NCI-H2171 treated with DMSO at 0.1 percent for 48 hours (cell line): Measurements from ENCODE around the gene ENGASE.

ENCODE experiments used
- DNase-seq: peaks from one replicate; lab custom pipeline; 2025; lab: John Stamatoyannopoulos, UW

The ENGASE gene

GRCh38 chr17:79094261-79094660 is 19.6 kb downstream of the ENGASE start:
- no peak for DNase-seq

DNA sequence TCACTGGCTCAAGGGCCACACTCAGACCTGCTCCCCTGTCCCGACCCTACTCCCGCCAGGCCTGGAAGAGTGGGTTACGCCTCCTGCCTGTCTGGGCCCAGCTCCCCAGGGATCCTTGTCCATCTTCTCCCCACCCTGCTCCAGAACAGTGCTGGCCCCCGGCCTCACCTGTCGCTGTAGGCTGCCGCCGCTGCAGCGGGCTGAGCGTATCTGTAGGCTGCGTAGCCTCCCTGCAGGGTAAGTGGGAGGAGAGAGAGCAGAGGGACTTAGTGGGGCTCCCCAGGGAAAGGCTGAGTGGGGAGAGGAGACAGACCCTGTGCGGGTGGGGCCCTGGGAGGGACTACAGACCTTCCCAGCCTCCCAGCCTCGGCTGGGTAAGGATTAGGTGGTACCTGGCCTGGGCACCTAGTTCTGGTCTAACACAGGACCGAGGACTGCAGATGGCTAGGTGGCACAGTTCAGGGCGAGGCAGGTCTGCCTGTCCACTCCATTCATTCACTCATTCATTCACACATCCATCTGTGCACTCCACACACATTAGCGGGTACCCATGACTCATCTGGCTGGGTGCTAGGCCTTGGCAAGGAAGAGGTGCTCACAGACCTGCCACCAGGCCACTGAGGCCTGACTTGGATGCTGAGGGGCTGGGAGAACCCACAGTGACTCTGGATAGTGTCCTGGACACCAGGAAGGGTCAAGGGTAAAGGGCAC is 20.9 kb downstream of the ENGASE start:
- DNase-seq, result no peak

GRCh38 chr17:79096477-79096876 is 21.9 kb downstream of the ENGASE start:
- no peak for DNase-seq

DNA sequence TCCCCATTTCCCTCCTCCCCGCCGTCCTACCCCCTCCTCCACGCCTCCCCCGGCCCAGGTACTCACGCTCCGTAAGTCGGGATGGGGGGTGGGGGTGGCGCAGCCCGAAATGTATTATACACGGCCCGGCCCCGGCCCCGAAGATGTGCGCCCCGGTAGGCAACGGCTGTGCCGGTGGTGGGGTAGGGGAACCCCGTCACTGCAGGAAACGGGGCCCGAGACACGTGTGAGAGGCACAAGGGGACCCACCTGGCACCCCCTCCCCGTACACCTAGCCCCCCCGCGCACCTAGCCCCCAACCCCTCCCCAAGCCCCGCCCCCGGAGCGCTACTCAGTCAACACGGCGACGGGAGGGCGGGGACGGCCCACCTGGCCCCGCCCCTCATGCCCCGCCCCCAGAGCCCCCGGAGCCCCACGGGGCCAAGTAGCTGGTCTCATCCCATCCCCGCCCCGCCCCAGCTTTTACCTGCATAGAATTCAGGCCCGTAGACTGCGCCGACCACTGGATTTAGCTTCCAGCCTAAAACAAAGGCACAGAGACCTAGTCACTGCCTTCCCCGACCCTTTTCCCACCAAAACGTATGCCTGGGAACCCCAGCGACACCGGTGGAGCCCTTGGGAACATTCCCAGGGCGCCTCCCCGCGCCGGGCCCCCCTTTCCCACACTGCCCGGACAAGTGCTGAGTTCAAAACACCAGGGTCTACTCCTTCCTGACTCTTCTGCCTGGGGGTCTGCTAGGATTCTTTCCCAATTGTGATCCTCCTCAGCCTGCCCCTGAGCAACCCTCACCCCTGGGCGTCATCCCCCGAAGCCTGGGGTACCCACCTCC is 22.8 kb downstream of the ENGASE start:
- DNase-seq, result no peak

GRCh38 chr17:79098282-79098867 is 23.8 kb downstream of the ENGASE start:
- DNase-seq, result no peak

- no peak for DNase-seq
Measured at GRCh38 chr17:79100405-79100804, 25.8 kb downstream of the ENGASE start.

DNA sequence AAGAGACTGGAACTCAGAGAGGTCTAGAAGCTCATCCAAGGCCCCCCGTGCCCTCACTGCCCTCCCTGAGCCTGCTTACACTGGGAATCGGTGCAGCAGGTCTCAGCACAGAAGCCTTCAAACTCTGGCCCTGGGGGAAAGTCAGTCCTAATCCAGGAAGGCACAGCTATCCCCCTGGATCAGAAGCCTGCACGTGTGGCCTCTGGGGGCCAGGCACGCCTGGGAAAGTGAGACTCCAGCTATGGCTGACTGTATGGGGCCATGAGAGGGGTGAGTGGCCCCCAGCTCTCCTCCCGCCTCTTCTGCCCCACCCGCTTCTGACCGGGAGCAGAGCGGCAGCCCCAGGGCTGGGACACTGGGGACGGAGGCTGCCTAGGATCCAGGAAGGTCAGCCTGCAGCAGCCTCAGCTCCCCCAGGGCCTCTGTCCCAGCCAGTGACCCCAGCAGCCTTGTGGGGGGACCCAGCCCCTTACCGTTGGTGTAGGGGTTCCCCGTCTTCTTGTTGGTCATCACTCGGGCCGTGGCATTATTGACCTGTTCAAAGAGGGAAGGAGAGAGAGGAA is 26.6 kb downstream of the ENGASE start:
- DNase-seq, result no peak

GRCh38 chr17:79102214-79102613 is 27.6 kb downstream of the ENGASE start:
- no peak for DNase-seq

GRCh38 chr17:79104898-79105600 is 30.4 kb downstream of the ENGASE start:
- DNase-seq, result no peak

DNA sequence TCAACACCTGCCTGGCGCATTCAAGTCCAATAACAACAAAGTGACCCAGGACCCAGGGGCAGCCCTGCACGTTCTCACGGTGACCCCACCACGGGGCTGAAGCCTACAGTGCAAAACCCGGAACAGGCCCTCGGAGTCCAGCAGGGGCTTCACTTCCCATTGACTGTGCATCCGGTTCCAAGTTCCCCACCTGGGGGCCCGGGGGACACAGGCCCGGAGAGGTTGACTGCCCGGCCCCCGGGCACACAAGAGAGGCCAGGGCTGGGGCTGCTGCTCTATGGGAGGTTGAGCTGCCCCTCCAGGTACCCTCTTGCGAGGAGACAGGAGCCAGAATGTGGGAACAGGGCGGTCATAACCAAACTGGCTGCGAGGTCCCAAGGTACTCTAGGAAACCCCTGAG is 31.3 kb downstream of the ENGASE start:
- DNase-seq, result no peak

- DNase-seq, result no peak
Measured at GRCh38 chr17:79106958-79107357, 32.3 kb downstream of the ENGASE start.

DNA sequence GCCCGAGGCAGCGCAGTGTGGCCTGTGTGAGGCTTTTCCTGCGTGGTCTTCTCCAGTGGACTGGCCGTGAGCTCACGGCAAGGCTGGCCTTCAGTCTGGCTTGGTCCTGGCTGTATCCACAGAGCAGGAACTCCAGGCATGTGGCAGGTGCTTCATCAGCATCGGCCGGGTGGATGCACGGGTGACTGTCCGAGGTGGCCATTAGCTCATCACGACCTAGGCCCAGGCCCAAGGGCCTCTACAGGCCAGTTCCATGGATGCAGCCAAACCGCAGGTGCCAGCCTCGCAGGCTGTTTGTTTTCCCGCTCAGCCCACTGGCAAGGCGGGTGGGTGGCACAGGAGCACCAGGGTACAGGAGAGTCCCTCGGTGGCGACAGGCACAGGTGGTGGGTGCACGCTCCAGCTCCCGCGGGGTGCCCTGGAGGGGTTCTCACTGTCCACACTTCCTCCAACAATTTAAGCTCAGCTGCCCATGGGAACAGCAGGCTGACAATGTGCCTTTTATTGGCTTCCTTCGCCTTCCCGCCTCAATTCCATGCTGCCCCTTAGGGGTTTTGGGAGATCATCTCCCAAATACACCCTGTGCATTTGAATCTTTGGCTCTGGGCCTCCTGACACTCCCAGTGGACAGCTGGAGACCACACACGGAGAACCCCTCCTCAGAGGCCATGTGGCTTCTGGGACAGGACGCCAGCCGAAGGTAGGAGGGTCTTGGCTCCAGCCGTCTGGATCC is 33.0 kb downstream of the ENGASE start:
- DNase-seq, result no peak

GRCh38 chr17:79108232-79108850 is 33.7 kb downstream of the ENGASE start:
- DNase-seq, result no peak

GRCh38 chr17:79108870-79109269 is 34.2 kb downstream of the ENGASE start:
- no peak for DNase-seq

DNA sequence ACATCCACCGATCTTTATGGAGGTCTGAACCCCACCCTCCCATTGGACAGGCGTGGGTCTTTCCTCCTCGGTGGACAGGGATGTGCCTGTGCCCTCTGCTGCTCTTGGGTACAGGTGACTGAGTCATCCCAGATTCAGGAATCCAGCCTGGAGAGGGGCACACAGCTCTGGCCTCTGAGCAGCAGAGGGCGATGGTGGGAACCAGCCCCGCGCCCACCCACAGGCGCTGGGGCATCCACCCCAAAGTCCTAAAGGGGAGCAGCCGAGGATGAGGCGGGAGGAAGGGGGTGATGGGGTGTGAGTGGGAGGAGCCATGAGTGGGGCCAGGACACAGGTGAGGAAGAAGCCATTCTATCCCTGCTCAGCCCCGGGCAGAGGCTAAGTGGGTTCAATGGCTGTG is 35.0 kb downstream of the ENGASE start:
- no peak for DNase-seq

- no peak for DNase-seq
Measured at GRCh38 chr17:79111097-79111496, 36.5 kb downstream of the ENGASE start.

GRCh38 chr17:79112471-79112870 is 37.8 kb downstream of the ENGASE start:
- DNase-seq, result no peak

- DNase-seq, result no peak
Measured at GRCh38 chr17:79113699-79114457, 39.3 kb downstream of the ENGASE start.

DNA sequence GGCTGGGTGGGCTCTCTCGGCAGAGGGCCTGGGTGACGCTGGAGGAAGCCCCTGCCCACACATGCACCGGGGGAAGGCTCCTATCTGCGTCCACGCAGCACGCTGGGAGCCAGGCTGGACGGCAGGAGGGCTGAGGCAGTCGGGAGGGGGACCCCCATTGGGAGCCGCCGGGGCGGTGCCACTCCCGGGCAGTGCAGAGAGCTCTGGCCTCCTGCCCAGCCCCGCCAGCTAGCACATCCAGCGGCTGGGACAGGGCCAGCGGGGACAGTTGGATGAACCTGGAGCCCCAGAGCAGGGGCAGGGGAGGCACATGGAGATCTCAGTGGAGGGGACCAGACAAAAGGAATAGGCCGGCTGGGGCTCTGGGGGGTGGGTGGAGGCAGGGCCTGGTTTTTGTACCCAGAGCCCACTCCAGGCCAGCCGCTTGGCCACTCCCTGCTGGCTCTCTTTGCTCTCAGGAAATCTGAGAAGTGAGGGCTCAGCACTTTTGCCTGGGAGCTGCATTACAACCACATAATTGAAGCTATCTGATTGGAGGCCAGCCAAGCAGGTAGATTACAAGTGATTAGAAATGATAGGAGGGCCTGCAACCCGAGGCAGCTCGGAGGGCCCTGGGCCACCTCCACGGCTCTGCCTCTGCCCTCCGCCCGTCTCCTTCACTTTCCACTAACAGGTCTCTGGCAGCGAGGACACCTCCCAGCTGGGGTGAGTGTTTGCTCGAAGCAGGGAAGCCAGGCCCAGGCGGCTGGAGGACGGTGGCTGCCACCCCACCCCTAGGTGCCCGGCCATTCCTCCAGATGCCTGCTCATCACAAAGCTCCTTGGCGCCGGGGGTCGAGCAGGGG is 40.1 kb downstream of the ENGASE start:
- peak; percentile 90 for DNase-seq
